GM21786 (cell line): ENCODE measurements around the gene RPS21.
"Not testable (repeated sequence)": the region's sequence is repeated elsewhere in the genome, so short reads cannot be mapped to it uniquely, and the experiment has no call there.

Source experiments
- ATAC-seq: cut with Tn5 transposase; IDR thresholded peaks from one replicate; pipeline ENCODE4 v1.9.1; 2021; ENCODE audit not compliant: unreplicated experiment

The RPS21 gene

DNA sequence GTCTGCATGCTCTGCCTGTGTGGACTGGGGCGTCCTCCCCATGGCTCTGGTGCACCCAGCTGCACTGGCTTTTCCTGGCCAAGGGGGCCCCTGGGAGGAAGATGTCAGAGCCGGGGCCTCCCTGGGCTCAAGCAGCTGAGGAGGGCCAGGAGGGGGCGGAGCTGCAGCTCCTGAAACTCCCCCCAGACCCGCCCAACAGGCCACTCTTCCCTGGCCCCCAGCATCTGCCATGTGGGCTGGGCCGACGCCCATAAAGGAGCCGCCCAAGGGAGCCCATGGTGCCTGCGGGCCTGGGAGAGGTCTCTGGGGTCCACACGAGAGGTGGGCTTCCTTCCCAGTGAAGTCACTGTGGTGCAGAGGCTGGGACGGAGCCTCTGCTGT is 36.4 kb downstream of the RPS21 start:
- no peak for ATAC-seq

DNA sequence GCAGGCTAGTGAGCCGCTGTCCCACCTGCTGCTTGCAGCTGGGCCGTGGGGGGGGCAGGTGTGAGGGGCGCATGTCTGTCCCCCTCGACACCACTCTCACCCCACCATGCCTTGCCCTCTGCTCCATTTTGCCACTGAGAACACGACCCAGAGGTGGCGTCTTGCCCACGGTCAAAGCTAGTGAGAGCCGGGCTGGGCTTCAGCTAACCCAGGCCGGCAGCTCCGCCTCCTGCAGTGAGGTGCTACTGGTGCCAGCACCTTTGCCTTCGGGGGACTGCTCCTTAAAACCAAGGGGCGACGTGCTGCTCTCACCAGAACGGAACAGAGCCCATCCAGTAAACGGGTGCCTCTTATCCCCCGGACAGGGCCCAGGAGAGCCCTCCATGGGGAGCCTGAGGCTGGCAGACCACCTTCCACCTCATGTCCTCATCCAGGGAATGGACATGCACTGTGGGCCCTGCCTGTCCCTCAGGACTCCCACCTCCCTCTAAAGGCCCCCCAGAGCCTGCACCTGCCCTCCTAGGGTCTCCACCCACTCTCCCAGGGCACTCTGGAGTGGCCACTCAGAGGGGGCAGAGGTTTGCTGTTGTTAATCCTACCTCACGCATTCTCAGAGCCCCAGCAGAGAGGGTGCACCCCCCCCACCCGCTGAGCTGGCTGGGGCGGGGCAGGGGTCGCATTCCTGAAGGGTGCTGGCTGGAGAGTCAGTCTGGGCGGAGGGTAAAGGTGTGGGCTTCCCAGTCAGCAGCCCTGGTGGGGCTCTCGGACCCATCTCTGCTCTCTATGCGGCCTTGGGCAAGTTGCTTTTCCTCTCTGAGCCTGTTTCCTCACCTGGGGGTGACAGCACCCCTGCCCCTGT is 37.6 kb downstream of the RPS21 start:
- ATAC-seq: no peak

DNA sequence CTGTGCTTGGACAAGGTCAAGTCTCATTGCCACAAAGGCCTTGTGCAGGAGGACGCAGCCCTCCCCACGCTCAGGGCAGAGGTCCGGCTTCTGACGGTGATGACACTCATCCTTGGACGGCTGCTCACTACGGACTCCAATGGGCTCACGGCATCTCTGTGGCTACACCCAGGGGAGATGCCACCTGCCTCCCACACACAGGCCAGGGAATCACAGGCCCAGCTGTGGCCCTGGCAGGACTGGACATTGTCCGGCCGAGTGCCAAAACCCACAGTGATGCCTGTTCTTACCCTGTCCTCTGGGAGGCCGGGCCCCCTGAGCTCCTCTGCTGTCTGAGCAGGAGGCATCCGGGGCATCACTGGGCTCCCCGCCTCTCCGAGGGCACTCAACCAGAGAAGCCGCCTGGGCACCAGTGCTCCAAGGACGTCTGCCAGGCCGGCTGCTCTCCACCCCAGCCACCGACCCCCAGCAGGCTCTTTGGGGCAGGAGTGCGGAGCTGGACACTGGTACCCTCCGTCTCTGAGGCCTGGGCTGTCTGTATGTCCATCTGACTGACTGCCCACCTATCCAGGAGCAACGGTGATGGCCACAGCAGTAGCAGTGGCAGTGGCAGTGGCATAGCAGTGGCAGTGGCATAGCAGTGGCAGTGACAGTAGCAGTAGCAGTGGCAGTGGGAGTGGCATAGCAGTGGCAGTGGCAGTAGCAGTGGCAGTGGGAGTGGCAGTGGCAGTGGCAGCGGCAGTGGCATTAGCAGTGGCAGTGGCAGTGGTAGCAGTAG is 38.6 kb downstream of the RPS21 start:
- ATAC-seq: no peak

DNA sequence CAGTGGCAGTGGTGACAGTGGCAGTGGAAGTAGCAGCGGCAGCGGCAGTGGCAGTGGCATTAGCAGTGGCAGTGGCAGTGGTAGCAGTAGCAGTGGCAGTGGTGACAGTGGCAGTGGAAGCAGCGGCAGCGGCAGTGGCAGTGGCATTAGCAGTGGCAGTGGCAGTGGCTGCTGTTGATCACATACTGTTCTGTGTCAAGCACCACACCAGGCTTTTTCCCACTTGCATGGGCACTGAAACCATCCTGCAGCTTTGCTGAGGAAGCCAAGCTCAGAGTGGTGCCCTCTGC is 39.1 kb downstream of the RPS21 start:
- ATAC-seq: not testable (repeated sequence)

DNA sequence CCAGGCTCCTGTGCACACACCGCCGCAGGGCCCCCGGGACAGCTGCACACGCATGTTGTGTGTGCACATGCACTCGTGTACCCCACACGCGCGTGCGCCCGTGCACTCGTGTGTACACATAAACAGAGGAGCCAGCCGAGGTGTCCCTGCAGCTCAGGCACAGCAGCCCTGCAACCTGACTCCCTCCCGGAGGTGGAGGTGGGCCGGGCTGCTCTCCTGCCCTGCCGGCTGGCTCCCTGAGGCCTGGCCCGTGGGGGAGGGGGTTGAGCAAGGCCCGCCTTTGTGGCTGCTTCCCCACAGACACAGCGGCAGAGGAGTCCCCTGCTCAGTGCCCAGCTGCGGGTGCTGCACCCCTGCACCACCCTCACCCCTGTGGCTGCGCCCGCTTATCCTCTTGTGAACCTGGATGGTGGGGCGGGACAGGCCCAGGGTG is 39.8 kb downstream of the RPS21 start:
- ATAC-seq: no peak

DNA sequence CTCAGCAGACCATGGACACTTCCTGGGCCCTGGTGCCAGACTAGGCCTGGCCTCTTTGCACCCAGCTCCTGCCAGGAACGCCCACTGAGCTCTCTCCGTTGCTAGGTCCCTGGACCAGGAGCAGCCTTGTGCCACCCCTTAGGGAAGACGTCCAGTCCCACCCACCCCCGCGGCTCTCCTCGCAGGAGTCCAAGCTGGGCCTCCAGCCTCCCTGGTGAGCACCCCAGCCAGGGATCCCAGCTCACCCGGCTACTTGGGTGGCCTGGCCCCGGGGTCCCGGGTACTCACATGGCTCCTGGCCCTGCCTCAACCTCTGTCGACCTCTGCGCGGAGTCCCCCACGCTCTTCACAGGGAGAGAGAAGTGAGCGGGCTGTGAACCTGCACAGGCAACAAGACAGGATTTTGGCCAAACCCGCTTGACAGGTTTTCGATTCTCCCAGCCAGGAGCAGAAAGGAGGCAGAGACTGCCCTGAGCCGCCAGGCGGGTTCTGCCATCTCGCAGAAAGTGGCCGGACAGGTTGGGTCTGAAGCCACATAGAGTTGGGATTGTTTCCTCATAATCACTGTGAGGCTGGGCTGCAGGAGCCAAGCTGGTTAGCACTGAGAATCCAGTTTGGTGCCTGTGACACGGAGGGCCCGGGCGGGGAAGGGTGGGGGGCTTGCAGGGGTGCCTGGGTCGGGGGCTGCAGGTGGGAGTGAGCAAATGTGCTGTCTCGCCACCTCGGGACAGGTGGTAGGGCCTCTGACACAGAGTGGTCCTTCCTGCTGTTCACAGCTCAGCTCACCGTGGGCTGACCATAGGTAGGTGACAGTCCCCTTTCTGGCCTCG is 40.5 kb downstream of the RPS21 start, which contains the start of gene RBBP8NL:
RBBP8NL (minus strand) TSS at position 368 of the 830 bp plus-strand sequence. CDS start 7,892 bp downstream, outside the sequence.
- no peak for ATAC-seq

DNA sequence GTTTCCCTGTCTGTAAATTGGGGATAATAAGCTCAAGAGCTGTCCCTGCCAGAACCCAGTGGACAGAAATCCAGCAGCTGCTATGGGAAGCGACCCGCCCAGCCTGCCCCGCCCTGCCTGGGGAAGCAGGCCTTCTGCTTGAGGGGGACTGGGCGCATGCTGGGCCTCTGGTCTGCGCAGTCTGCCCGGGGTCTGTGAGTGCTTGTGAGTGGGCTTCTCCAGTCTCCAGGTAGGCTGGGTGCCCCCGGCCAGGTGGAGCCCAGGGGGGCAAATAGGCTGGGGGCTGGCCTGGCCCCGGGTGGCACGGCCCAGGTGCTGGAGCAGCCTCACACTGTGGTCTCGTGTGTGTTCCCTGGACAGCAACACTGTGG is 41.1 kb downstream of the RPS21 start:
- no peak for ATAC-seq

DNA sequence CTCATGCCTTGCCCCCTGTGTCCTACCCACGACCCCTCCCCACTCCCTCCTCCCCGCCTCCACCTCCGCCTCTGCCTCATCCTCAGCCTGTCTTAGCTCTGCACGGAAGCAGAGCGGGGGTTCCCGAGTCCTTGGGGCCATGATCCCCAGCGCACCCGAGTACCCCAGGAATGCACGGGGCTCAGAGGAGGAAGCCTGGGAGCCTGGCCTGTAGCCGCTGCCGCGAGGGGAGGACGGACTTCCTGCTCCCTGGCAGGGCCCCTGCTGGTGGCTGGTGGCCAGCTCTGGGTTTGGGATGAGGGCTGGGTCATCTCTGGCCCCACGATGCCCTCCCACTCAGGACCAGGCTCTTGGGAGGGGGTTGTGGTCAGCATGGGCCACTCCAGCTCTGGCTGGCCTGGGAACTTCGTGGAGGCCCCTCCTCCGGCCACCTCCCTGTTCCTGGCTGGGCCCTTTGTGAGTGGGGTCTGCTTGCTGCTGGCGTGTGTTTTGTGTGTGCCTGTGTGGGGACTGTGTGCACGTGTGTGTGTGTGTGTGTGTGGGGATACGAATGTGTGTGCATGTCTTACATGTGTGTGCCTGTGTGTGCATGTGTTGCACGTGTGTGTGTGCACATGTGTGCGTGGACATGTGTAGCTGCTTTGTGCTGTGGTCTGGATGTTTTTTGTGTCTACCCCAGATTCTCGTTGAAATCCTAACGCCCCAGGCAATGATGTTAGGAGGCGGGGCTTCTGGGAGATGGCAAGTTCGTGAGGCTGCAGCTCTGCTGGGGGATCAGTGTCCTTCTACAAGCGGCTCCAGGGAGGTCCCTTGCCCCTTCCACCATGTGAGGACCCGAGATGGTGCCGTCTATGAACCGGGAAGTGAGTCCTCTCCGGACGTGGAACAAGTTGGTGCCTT is 41.7 kb downstream of the RPS21 start:
- ATAC-seq: no peak

GRCh38 chr20:62429455-62430310 is 42.8 kb downstream of the RPS21 start:
- no peak for ATAC-seq

GRCh38 chr20:62430311-62430853 is 43.5 kb downstream of the RPS21 start:
- no peak for ATAC-seq

DNA sequence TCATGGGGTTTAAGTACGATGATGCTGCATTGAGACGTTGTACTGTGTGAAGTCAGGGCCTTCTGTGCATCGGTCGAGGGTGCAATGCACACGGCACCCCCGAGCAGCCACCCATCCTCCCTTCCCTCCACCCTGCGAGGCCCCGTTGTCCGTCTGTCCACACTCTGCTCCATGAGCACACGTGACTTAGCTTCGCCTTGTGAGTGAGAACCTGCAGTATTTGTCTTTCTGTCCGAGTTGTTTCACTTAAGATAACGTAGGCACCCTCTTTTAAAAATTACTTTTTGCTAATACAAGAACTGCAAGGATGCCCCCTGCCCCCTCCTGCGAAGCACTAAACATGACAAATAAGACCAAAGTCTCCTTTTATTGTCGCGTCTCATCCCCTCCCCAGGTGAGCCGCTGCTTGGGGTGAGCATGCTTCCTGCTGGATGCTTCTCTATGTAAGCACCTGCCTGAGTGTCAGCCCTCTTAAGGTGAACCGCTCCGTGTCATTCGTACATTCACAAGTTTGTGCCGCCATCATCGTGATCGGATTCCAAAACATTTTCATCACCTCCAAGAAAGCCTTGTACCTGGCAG is 44.1 kb downstream of the RPS21 start:
- no peak for ATAC-seq

DNA sequence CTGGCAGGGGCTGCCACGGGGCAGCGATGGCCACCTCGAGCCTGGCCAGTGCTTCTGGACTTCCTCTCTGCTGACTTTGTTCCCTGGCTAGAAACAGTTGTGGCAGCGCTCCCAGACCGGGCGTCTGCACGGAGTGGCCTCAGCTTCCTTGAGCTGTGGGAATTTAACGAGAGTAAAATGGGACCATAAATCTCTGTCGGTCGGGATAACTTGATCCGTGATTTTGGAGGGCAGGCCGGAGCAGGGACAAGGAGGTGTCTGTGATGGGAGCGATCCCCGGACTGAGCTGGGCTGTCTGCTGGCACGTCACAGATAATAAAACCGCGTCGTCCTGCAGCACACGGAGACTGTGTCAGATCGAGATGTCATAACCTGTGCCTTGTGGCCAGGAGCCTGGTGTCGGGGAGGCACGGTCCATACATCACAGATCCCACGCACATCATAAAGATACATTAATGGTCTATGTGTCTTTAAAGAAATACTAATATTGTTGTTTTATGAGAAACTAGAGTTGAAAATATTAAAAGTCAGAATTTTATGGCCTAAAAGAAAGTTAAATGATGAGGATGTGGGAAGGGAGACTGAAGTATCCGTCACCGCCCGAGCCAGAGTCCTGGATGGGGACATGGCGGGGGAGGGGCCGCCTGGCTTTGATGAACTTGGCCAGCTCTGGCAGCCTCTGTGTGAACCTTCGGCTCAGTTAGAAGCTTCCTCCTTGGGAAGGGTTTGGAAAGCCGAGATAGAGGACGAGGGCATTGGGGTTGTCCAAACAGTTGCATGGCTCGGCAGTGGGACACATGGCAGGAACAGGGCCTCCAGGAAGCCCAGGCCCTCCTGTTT is 47.0 kb downstream of the RPS21 start:
- no peak for ATAC-seq

DNA sequence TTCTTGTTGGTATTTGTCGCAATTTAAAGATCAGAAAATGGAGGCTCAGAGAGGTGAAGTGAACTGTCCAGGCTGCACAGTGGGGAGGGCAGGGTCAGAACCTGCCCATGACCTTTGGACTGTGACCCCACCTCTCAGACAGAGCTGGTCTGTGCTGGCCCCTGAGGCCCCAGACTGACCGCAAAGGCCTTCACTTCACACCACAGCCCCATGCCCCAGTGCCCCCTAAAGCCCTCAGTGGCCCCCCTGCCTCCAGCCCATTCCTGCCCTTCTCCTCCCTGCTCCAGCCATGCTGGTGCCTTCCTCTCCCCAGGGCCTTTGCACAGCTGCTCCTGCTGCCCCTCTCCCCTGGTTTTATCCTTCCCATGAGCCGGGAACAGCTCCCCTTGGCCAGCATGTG is 49.8 kb downstream of the RPS21 start:
- ATAC-seq: no peak

GRCh38 chr20:62437496-62437895 is 50.6 kb downstream of the RPS21 start:
- ATAC-seq: no peak

DNA sequence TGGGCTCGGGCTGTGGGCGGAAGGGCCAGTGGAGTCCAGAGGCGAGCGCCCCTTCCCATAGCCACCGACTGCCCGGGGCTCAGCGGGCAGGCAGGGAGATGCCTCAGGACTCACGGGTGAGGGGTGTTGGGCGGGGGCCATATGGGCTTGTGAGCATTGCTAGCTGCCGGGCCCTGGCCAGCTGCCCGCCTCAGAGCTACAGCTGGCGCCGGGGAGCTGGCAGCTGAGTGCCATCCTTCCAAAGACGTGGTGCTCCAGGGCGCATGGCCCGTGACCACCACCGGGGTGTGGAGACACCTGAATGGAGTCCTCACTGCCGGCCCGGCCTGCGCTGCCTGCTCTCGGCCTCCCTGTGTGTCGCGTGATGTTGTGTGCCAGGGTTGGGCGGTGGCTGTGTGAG is 51.0 kb downstream of the RPS21 start:
- ATAC-seq: no peak
